NB4 (cell line): ENCODE results near the gene UBE4B.

Experiments used
- DNase-seq: peaks from one replicate; pipeline ENCODE4 v3.0.0; 2010; ENCODE audit warnings: low read depth
- H3K4me3 ChIP-seq: one replicate; pipeline ENCODE4 v1.5.1; 2011; ENCODE audit warnings: mild to moderate bottlenecking, low read depth, low read length, moderate library complexity
- MYC ChIP-seq: IDR thresholded peaks from 2 replicates; pipeline ENCODE4 v1.6.1; 2011; ENCODE audit warnings: low read depth, low read length
- POLR2A ChIP-seq: IDR thresholded peaks from 2 replicates; pipeline ENCODE4 v1.6.1; 2011; ENCODE audit warnings: mild to moderate bottlenecking; ENCODE audit not compliant: insufficient read length; ENCODE audit errors: extremely low read depth
- TF ChIP-seq, protein P1 (sequence below): IDR thresholded peaks from 2 replicates; pipeline ENCODE4 v1.6.1; 2011; ENCODE audit warnings: low read depth, low read length
- TF ChIP-seq, protein P2 (sequence below): IDR thresholded peaks from one replicate; pipeline ENCODE4 v1.5.1; 2012; ENCODE audit warnings: low read depth, low read length

Gene UBE4B

DNA sequence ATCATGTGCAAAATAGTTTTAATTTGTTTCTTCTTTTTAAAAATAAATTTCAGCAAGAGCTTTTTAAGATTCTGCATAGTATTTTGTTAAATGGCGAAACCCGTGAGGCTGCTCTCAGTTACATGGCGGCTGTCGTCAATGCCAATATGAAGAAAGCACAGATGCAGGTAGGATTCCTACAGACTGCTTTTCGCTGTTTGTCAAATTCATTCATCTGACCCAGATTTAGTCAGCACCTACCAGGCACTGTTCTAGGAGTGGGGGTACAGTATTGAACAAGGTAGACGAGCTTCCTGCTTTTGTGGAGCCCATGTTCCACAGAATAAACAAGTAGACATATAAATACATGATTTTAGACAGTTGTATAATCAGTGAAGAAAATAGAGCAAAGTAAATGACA, 99.6 kb downstream of the UBE4B start:
- DNase-seq, result no peak
- TF ChIP-seq POLR2A, result no peak
- no peak for TF ChIP-seq MYC
- TF ChIP-seq, protein P1, sequence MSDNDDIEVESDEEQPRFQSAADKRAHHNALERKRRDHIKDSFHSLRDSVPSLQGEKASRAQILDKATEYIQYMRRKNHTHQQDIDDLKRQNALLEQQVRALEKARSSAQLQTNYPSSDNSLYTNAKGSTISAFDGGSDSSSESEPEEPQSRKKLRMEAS, result no peak
- TF ChIP-seq, protein P2, sequence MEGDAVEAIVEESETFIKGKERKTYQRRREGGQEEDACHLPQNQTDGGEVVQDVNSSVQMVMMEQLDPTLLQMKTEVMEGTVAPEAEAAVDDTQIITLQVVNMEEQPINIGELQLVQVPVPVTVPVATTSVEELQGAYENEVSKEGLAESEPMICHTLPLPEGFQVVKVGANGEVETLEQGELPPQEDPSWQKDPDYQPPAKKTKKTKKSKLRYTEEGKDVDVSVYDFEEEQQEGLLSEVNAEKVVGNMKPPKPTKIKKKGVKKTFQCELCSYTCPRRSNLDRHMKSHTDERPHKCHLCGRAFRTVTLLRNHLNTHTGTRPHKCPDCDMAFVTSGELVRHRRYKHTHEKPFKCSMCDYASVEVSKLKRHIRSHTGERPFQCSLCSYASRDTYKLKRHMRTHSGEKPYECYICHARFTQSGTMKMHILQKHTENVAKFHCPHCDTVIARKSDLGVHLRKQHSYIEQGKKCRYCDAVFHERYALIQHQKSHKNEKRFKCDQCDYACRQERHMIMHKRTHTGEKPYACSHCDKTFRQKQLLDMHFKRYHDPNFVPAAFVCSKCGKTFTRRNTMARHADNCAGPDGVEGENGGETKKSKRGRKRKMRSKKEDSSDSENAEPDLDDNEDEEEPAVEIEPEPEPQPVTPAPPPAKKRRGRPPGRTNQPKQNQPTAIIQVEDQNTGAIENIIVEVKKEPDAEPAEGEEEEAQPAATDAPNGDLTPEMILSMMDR, result no peak
- H3K4me3 ChIP-seq, result no peak overlapping the region

DNA sequence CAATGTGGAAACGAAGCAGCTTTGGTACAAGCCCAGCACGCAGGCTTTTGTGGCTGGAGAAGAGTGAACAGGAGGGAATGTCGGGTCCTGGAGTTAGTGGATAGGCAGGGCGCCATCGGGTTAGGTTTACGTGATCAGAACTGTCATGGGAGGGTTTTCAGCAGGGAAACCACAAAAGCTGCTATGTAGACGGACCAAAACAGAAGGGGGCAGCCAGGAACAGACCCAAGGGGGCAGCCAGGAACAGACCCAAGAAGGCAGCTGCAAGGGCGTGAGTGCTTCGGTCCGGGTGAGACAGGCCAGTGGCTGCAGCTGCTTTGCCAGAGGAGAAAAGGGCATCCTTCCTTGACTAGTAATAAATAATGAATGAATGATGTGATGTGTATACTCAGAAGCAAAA, 100.1 kb downstream of the UBE4B start:
- no peak for DNase-seq
- TF ChIP-seq POLR2A, result no peak
- TF ChIP-seq, protein P1, result no peak
- TF ChIP-seq, protein P2, result no peak
- no peak for TF ChIP-seq MYC
- no peak overlapping the region for H3K4me3 ChIP-seq

DNA sequence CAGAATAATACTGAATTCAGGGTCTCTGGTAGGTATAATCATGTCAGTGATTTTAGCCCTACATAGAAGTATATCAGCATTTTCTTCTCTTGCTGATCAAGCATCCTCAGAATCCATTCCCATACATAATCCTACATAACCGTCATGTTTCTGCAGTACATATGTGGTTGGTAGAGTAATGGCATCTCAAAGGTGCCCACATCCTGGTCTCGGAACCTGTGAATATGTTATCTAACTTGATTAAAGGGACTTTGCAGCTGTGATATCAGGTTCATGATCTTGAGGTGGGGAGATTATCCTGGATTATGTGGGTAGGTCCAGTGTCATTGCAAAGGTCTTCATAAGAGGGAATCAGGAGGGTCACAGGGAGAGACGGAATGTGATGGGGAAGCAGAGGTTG, 108.2 kb downstream of the UBE4B start:
- H3K4me3 ChIP-seq, result no peak overlapping the region
- TF ChIP-seq, protein P1, result no peak
- TF ChIP-seq, protein P2, result no peak
- TF ChIP-seq POLR2A (no peak), MYC (no peak)
- DNase-seq, result no peak

DNA sequence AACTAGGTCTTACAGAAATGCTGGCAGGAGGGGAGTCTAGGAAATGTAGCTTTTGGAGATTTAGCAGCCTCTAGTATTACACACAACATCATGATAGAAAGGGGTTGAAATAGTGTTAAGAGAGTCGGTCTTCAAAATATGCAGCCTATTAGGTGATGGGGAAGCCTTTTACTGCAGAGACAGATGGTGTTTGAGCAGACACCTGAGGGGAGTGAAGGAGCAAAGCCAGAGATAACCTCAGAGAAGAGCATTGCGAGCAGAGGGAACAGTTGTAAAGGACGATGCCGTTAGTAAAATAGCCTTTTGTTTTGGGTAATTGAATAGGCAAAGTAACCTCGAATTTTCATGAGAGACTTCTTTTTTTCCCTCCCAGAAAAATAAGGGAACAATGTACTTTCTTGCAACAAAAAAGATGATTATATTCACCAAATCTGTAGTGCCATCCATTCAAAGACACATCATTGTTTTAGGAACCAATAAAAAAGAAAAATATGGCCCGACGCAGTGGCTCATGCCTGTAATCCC, 111.3 kb downstream of the UBE4B start:
- TF ChIP-seq MYC (no peak), POLR2A (no peak)
- TF ChIP-seq, protein P2, result no peak
- TF ChIP-seq, protein P1, result no peak
- H3K4me3 ChIP-seq, result no peak overlapping the region
- no peak for DNase-seq

DNA sequence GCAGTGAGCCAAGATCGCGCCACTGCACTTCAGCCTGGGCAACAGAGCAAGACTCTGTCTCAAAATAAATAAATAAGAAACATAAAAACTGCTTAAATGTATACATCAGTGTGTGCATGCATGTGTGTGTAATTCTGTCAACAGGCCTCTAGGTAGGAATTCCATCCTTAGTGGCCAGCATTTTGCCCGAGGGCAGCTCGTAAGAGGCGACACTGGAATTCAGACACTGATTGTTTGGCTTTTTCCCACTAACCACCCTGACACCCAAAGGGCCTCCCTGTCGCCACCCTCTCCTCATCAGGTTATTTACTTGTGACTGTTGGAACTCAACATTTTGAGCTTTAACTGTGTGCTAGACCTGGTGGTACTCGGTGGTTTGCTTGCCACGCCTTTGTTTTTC, 113.6 kb downstream of the UBE4B start:
- DNase-seq, result no peak
- TF ChIP-seq MYC (no peak), POLR2A (no peak)
- TF ChIP-seq, protein P2, result no peak
- TF ChIP-seq, protein P1, result no peak
- H3K4me3 ChIP-seq, result no peak overlapping the region

DNA sequence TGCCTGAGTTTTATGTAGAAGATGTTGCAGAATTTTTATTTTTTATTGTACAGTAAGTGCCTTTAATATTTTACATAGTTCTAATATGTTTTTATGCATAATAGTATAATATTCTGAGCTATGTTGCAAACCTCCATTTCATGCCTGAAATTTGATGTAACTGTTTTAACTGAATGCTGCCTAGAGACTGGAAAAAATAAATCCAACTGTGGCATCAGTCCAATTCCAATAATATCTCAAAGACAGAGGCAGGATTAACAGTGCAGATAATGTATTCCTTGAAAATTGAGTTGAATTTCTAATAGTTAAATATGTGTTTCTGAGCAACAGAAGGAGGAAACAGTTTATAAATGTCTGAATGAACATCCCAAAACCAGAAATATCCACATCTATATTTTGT, 116.5 kb downstream of the UBE4B start:
- TF ChIP-seq MYC (no peak), POLR2A (no peak)
- TF ChIP-seq, protein P1, result no peak
- TF ChIP-seq, protein P2, result no peak
- DNase-seq, result no peak
- no peak overlapping the region for H3K4me3 ChIP-seq
